ENCODE results near the gene GFPT2. TPM values are rescaled to one million over a fixed set of nuclear protein-coding genes. Genes with fewer than 3 reads are reported as not detected.

GFPT2 gene
- total RNA-seq, 1 donor from 2014 or later, result 20.4 TPM

DNA sequence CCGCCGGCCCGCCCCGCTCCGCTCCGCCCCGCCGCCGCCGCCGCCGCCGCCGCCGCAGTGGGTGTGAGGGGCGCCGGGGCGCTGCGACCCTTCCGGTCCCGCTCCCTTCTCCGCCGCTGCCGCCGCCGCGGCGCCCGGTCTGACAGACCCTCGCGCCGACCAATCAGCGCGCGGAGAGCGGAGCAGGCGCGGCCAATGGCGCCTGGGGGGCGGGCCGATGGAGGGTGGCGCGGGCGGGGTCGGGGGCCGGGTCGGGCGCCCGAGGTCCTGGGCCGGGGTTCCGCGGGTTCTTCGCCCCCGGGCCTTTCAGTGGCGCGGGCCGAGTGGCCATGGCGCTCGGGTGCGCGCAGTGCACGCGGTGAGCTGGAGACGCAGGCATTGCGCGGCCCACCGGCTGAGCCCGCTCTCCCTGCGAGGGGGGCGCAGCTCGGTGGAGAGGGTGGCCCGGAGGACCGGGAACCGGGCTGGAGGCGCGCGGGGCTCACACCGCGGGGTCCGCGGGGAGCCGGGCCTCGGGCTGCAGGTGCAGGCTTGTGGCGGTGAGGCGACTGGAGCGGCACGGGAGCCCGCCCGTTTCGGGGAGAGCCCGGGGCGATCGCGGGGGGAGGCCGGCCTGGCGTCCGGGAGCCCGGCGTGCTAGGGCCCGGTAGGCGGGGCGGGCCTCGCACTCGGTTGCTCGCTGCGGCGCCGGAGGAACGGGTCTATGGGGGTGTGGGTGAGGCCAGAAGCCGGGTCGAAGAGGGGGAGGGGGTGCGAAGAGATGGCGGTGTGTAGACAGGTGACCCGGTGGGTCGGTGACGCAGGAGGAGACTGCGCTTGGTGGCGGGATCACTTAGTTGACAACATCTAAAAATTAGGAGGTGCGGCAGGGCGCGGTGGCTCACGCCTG, 60.9 kb downstream of the GFPT2 start, which contains the start of gene MAPK9:
Gene MAPK9 (minus strand): TSS at position 141 of the 889 bp plus-strand sequence. CDS start 11,522 bp downstream, outside the sequence.
- TF ChIP-seq, protein P1, sequence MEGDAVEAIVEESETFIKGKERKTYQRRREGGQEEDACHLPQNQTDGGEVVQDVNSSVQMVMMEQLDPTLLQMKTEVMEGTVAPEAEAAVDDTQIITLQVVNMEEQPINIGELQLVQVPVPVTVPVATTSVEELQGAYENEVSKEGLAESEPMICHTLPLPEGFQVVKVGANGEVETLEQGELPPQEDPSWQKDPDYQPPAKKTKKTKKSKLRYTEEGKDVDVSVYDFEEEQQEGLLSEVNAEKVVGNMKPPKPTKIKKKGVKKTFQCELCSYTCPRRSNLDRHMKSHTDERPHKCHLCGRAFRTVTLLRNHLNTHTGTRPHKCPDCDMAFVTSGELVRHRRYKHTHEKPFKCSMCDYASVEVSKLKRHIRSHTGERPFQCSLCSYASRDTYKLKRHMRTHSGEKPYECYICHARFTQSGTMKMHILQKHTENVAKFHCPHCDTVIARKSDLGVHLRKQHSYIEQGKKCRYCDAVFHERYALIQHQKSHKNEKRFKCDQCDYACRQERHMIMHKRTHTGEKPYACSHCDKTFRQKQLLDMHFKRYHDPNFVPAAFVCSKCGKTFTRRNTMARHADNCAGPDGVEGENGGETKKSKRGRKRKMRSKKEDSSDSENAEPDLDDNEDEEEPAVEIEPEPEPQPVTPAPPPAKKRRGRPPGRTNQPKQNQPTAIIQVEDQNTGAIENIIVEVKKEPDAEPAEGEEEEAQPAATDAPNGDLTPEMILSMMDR (IDR thresholded peaks at IDR 0.05), result no peak

DNA sequence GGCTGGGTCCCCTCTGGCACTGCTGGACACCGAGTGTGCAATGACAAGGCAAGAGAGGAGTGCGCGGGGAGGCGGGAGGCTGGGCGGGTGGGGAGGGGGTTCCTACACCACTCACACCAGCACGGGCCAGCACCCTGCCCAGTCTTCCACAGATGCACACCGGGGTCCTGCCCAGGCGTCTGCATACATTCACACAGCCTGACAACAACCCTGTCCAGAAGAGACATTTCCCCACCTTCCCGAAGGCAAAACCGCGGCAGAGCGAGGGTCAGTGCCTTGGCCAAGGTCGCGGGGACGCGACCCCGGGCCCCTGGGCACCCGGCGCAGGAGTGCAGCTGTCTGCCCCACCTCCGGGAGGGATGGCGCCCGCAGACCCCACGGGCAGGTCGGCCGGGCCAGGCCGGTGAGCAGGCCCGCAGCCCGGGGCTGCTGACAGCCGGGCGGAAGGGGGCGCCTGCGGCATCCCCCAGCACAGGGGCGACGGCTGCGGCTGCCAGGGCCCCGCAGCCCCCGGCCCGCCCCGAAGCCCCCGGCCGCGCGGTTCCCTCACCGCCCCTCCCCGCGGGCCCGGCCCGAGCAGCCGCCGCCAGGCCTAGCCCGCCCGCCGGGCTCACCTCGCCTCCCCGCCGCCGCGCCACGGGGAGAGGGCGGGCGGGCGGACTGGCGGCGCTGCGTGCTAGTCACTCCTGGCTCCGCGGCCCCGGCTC, 61.7 kb downstream of the GFPT2 start:
- ATAC-seq (peak; percentile 2), DNase-seq (peak; percentile 73)
- H3K27me3 ChIP-seq, result no peaks in the 10 kb centered on the region
- H3K36me3 ChIP-seq, result peaks cover 4% of the 10 kb centered on the region
- no peaks in the 10 kb centered on the region for H3K9me3 ChIP-seq
- H3K4me1 ChIP-seq, result peaks cover 17% of the 10 kb centered on the region
- no peak overlapping the region for H3K27ac ChIP-seq
- peak overlapping the region; percentile 65 for H3K4me3 ChIP-seq
- intact Hi-C loops (cut with DNase I), result loop anchor here (5.0 kb wide), 1 partner anchor 181 kb away; no protein-coding TSS in a partner anchor
- TF ChIP-seq, protein P1 (IDR thresholded peaks at IDR 0.05), result no peak

More for the DNA sequence above, 60.9 kb downstream of the GFPT2 start, which contains the start of gene MAPK9:
- H3K9me3 ChIP-seq, result no peaks in the 10 kb centered on the region
- no peaks in the 10 kb centered on the region for H3K27me3 ChIP-seq
- peak; percentile 94 for DNase-seq
- ATAC-seq, result peak; percentile 91
- peak within 1 kb of the TSS; percentile 99 for H3K4me3 ChIP-seq
- H3K27ac ChIP-seq, result peak within 1 kb of the TSS; percentile 89
- H3K4me1 ChIP-seq, result peaks cover 17% of the 10 kb centered on the region
- H3K36me3 ChIP-seq, result no peaks in the 10 kb centered on the region
- intact Hi-C loops (cut with DNase I), result loop anchor here (5.0 kb wide), 1 partner anchor 180 kb away; no protein-coding TSS in a partner anchor

DNA sequence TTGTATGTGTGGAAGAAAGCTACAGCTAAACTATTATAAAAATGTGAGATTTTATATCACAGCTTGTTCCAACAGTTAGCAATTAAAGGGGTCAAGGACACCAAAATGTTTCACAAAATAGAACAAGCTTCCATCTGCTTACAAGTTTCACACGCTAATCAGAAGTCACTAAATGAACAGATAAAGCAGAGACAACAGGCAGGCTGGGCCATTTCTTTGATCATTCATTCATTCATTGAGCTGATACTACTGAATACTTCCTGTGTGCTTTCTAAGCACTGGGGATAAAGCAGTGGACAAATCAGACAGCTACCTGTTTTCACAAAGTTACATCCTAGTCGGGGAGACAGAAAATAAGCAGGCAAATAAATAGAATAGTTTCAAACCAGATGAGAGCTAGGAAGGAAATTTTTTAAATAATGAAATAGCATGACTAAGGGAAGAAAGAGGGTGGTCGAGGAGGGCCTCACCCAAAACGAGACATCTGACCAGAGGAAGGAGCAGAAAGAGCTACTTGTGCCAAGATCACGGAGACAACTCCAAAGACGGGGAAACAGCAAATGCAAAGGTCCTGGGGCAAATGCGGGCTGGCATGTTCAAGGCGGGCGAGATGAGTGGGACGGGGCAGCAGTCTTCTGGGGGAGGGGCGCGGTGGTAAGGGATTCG, 62.4 kb downstream of the GFPT2 start:
- Histone ChIP-seq H3K4me3 (peak overlapping the region; percentile 65), H3K27ac (no peak overlapping the region), H3K36me3 (peaks cover 4% of the 10 kb centered on the region), H3K27me3 (no peaks in the 10 kb centered on the region), H3K9me3 (no peaks in the 10 kb centered on the region), H3K4me1 (peaks cover 17% of the 10 kb centered on the region)
- TF ChIP-seq, protein P1 (IDR thresholded peaks at IDR 0.05), result no peak
- intact Hi-C loops (cut with DNase I), result loop anchor here (5.0 kb wide), 1 partner anchor 182 kb away; no protein-coding TSS in a partner anchor
- no peak for DNase-seq
- ATAC-seq, result no peak

DNA sequence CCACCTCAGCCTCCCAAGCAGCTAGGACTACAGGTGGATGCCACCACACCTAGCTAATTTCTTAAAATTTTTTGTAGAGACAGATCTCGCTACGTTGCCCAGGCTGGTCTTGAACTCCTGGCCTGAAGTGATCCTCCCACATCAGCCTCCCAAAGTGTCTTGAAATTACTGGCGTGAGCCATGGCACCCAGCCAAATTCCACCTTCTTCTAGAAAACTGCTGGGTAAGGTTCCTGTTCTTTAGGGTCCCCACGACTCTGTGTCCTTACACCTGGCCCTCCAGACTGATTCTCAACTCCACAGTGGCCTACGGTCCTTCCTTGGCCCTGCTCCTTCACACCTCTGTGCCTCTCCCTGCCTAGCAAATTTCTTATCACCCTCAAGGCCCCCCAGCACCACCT, 63.2 kb downstream of the GFPT2 start:
- DNase-seq (no peak), ATAC-seq (no peak)
- peaks cover 19% of the 10 kb centered on the region for H3K4me1 ChIP-seq
- H3K4me3 ChIP-seq, result no peak overlapping the region
- no peaks in the 10 kb centered on the region for H3K9me3 ChIP-seq
- TF ChIP-seq, protein P1 (IDR thresholded peaks at IDR 0.05), result no peak
- no peaks in the 10 kb centered on the region for H3K27me3 ChIP-seq
- no peak overlapping the region for H3K27ac ChIP-seq
- peaks cover 4% of the 10 kb centered on the region for H3K36me3 ChIP-seq
- intact Hi-C loops (cut with DNase I), result loop anchor here (5.0 kb wide), 1 partner anchor 182 kb away; no protein-coding TSS in a partner anchor

DNA sequence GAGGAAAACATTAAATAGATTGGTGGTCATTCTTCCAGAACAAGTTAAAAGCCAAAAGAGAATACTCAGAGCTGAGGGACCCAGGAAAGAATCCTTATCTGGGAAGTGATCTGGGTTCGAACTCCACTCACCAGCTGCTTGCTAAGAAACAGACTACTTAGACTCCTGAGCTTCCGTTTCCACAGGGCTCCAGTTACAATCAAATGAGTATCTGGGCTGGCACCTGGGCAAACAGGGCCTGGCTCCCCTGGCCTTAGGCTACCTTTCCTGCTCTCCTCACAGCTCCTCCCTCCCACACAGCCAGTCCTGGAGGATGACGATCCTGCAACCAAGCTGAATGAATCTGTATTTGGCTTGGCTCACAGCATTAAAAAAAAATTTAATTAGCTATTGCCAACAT, 63.7 kb downstream of the GFPT2 start:
- Histone ChIP-seq H3K36me3 (peaks cover 4% of the 10 kb centered on the region), H3K4me3 (no peak overlapping the region), H3K4me1 (peaks cover 22% of the 10 kb centered on the region), H3K27me3 (no peaks in the 10 kb centered on the region), H3K9me3 (no peaks in the 10 kb centered on the region), H3K27ac (no peak overlapping the region)
- ATAC-seq, result no peak
- intact Hi-C loops (cut with DNase I), result no loop called here
- DNase-seq, result no peak
- TF ChIP-seq, protein P1 (IDR thresholded peaks at IDR 0.05), result no peak

Measured in upper lobe of right lung (tissue), 1 donor.